ENCODE results near the gene PPIL3.

Gene PPIL3

DNA sequence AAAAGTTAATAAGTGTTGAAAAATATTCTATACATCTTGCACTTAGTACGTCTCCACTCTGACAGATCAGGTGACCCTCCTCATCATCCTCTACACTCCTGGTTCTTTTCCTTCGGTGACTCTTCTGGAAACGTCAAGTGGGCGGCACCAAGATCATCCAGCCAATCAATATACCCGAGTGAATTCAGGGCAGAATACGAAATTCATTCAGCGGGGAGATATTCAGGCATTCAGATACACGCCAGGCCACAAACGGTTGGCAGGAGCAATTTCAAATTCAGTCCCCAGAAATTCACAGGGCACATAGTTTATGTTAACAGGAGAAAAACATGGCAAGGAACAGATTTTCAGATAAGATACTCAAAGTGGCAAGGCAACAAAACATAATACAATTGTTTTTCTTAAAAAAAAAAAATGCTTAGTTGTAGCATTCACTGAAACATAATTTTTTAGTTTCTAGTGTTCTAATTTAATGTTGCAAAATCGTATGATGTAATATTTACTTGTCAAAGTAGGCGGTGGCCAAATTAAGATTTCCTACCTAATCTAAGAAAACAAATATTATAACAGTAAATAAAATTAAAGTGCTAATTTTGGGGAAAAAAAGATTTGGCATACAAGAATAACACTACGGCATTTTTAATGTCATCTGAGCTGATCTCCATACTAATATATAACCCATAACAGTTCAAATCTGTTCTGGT, 28.6 kb downstream of the PPIL3 start:
- no peak for DNase-seq

GRCh38 chr2:200856806-200857205, 32.1 kb downstream of the PPIL3 start:
- DNase-seq = no peak

GRCh38 chr2:200852605-200853004, 36.3 kb downstream of the PPIL3 start:
- DNase-seq = no peak

- no peak for DNase-seq
Measured at GRCh38 chr2:200851398-200852248, 37.3 kb downstream of the PPIL3 start.

DNA sequence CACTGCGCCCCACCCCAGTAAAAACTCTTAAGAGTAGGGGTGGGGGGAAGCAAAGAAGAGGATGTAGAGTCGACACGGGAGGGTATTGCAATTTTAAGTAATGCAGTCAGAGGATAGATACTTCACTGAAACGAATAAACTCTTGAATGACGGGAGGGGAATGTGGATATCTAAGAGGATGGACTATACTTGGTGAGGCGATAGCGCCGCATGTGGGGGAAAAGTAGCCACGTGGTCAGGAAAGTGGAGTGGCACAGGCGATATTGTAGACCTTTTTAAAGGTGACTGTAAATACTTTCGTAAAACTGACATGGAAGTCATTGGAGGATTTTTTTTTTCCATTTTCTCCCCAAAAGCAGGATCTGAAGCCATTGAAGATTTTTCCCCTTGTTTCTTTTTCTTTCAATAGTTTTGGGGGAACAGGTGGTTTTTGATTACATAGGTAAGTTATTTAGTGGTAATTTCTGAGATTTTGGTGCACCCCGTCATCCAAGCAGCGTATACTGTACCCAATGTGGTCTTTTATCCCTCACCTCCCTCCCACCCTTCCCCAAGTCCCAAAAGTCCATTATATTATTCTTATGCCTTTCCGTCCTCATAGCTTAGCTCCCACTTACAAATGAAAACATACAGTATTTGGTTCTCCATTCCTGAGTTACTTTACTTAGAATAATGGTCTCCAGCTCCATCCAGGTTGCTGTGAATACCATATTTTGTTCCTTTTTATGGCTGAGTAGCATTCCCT, 38.2 kb downstream of the PPIL3 start:
- DNase-seq = no peak

DNA sequence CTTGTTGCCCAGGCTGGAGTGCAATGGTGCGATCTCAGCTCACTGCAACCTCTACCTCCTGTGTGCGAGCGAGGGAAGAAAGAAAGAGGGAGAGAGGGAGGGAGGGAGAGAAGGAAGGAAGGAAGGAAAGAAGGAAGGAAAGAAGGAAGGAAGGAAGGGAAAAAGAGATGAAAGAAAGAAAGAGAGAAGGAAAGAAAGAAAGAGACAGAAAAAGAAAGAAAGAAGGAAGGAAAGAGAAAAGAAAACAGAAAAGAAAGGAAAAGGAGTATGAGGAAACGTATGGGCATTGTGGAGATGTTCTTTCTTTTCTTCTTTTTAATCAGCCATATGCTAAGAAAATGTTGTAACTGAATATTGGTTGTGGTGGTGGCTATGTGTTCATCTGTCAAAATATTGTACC, 40.9 kb downstream of the PPIL3 start:
- no peak for DNase-seq

GRCh38 chr2:200847269-200847668, 41.6 kb downstream of the PPIL3 start:
- DNase-seq = no peak

DNA sequence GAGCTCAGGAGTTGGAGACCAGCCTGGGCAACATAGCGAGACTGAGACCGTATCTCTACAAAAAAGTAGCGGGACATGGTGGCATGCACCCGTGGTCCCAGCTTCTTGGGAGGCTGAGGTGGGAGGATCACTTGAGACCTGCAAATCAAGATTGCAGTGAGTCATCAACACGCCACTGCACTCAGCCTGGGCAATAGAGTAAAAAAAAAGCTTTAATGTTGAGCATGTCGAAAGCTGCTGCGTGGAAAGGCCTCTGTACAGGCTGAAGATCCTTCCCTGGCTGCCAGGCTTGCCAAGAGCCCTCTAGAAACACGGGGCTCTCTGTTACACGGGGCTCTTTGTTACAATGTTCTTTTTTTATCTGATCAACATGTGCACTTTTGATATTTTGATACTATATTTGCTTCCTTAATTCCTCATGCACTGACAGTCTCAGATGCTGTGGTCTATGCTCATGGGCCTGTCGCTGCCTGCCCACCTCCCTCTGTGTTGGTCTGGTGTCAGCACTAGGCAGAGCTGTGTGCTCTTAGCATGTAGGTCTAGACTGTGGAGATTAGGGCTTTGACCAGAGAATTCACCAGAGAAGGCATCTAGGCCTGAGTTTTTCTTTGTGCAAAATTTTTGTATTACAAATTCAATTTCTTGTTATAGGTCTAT, 43.1 kb downstream of the PPIL3 start:
- no peak for DNase-seq

DNA sequence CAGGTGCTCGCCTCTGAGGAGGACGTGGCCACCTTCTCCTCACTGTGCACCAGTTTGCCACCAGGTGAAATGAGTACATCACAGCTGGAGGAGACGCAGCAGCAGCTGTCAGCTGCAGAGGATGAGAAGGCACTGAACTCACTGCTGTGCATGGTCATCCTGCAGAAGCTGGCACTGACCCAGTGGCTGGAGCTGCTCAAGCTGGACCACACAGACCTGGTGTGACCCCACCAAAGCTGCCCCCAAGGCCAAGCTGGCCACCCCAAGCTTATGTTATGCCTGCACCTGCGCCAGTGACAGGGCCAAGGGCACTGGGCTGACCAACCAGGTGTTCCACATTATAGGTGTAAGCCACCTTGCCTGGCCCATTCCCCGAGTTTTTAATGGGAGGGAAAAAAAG, 43.7 kb downstream of the PPIL3 start:
- no peak for DNase-seq

DNA sequence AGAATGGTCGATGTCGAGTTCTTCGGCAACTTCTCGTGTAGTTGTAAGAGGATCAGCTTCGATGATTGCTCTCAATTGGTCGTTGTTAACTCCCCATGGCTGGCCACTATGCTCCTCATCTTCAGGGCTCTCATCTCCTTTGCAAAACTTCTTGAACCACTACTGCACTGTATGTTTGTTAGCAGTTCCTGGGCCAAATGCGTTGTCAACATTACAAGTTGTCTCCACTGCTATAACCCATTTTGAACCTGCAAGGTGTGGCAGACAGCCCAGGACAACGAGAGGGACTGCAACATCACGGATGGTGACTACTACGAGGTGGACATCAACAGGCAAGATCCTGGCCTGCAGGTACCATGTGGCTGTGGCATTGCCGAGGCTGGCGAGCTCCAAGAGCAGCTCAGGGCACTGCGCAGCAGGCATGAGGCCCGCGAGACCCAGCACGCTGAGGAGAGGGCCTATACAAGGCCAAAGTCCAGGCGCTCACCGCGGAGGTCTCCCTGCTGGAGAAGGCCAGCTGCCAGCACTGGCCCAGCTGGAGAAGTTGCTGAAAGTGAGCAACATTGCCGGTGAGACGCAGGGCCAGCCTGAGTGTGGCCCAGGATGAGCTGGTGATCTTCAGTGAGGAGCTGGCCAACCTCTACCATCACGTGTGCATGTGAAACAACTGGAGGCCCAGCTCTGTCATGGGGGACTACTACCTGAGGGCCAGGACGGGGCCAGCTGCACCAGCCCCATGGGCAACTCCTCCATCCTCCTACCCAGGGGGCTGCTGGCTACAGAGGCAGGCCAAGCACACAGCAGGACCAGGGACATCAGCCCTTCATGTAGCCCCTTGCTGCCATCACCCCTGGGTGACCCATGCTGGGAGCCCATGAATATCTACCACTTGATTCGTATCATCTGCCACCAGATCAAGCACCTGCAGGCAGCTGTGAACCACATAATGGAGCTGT, 44.6 kb downstream of the PPIL3 start:
- no peak for DNase-seq

GRCh38 chr2:200839513-200839912, 49.4 kb downstream of the PPIL3 start:
- no peak for DNase-seq

- DNase-seq = no peak
Measured at GRCh38 chr2:200834701-200835100, 54.2 kb downstream of the PPIL3 start.

GRCh38 chr2:200829258-200829655, 59.6 kb downstream of the PPIL3 start:
- no peak for DNase-seq

DNA sequence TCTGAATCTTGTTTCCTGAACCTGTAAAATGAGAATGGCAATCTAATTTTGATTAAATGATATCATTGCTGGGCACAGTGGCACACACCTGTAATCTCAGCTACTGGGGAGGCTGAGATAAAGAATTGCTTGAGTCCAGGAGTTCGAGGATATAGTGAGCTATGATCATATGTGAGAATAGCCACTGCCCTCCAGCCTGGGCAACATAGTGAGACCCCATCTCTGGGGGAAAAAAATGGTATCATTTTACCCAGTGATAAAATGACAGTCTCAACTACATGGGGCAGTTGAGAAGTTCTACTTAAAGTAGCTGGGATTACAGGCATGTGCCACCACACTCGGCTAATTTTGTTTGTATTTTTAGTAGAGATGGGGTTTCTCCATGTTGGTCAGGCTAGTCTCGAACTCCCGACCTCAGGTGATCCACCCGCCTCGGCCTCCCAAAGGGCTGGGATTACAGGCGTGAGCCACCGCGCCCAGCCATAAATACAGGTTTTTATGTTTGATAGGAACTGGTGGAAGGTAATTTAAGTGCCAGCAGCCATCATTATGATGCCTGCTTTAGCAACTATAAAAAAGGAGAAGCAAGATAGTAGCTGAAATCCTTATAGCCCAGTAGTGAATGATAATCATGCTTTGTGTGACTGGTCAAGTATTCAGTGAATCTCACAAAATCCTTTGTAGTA, 60.2 kb downstream of the PPIL3 start:
- DNase-seq = no peak

DNA sequence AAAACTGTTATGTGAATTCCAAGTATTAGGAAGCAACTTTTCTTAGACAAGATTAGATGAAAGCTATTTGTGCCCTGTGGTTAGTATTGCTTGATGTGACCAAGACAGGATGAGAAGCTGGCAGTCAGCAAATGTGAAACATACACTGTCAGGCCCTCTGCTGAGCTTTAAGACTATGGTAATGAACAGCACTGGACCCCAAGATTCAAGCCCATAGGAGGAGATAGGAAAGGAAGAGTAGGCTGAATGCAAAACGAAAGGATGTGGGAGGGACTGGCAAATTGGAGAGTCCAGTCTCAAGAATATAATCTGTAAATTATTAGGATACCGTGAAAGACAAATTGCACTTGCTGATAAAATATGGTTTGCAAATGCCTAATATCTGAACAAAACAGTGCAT, 60.8 kb downstream of the PPIL3 start:
- no peak for DNase-seq

- DNase-seq = no peak
Measured at GRCh38 chr2:200821686-200822245, 67.1 kb downstream of the PPIL3 start.

All from NCI-H2081 treated with DMSO at 0.1 percent for 48 hours (cell line).